GM19351 (cell line): ENCODE data around the gene EFS.
"Not testable (repeated sequence)": the region's sequence is repeated elsewhere in the genome, so short reads cannot be mapped to it uniquely, and the experiment has no call there.

ENCODE experiments used
- ATAC-seq: cut with Tn5 transposase; IDR thresholded peaks from one replicate; pipeline ENCODE4 v1.9.1; 2021; ENCODE audit warnings: mild to moderate bottlenecking, moderate library complexity; ENCODE audit not compliant: unreplicated experiment

EFS gene

GRCh38 chr14:23339506-23340268 is 25.3 kb downstream of the EFS start:
- no peak for ATAC-seq

- ATAC-seq, result no peak
These were observed 29.3 kb downstream of the EFS start for GRCh38 chr14:23335623-23336022.

GRCh38 chr14:23327947-23328744 is 36.8 kb downstream of the EFS start:
- no peak for ATAC-seq

GRCh38 chr14:23326491-23327332 is 38.3 kb downstream of the EFS start:
- no peak for ATAC-seq

- ATAC-seq, result not testable (repeated sequence)
These were observed 39.2 kb downstream of the EFS start for GRCh38 chr14:23325746-23326145.

GRCh38 chr14:23324993-23325392 is 40.0 kb downstream of the EFS start:
- no peak for ATAC-seq

GRCh38 chr14:23324455-23324846 is 40.5 kb downstream of the EFS start:
- no peak for ATAC-seq

- ATAC-seq, result no peak
These were observed 41.0 kb downstream of the EFS start for GRCh38 chr14:23323838-23324454.

GRCh38 chr14:23322568-23323517 is 42.1 kb downstream of the EFS start:
- ATAC-seq, result no peak

GRCh38 chr14:23321572-23322547 is 43.1 kb downstream of the EFS start:
- peak; percentile 2 for ATAC-seq

GRCh38 chr14:23320584-23321571 is 44.1 kb downstream of the EFS start, which contains the start of gene PABPN1:
Gene PABPN1, plus strand, starts transcription at chr14:23321457. Its CDS starts 13 bp downstream, at chr14:23321470.
- ATAC-seq, result peak; percentile 86

GRCh38 chr14:23319746-23320583 is 45.0 kb downstream of the EFS start:
- ATAC-seq, result no peak

GRCh38 chr14:23316300-23316699 is 48.7 kb downstream of the EFS start:
- ATAC-seq, result no peak

GRCh38 chr14:23310546-23310945 is 54.4 kb downstream of the EFS start:
- no peak for ATAC-seq

GRCh38 chr14:23308721-23309445 is 56.1 kb downstream of the EFS start:
- no peak for ATAC-seq
